NCI-H1436 (cell line): ENCODE data around the gene MFNG.

Experiments used
- DNase-seq: peaks from one replicate; lab custom pipeline; 2025; lab: John Stamatoyannopoulos, UW

The MFNG gene

GRCh38 chr22:37448516-37449127 lies 37.6 kb downstream of the MFNG start:
- peak; percentile 73 for DNase-seq

- no peak for DNase-seq
Measured at GRCh38 chr22:37445501-37445900, 40.7 kb downstream of the MFNG start.

- DNase-seq = no peak
Measured at GRCh38 chr22:37443977-37444376, 42.2 kb downstream of the MFNG start.

- DNase-seq = no peak
Measured at GRCh38 chr22:37443086-37443485, 43.1 kb downstream of the MFNG start.

GRCh38 chr22:37442537-37442936 lies 43.6 kb downstream of the MFNG start:
- DNase-seq = no peak

GRCh38 chr22:37442135-37442534 lies 44.0 kb downstream of the MFNG start:
- DNase-seq = no peak

GRCh38 chr22:37440875-37441274 lies 45.3 kb downstream of the MFNG start:
- DNase-seq = no peak

GRCh38 chr22:37439347-37439746 lies 46.8 kb downstream of the MFNG start:
- DNase-seq = no peak

- DNase-seq = no peak
Measured at GRCh38 chr22:37435970-37436603, 50.1 kb downstream of the MFNG start.

GRCh38 chr22:37433786-37434185 lies 52.4 kb downstream of the MFNG start:
- no peak for DNase-seq

GRCh38 chr22:37432708-37433054 lies 53.5 kb downstream of the MFNG start:
- DNase-seq = no peak

GRCh38 chr22:37431801-37432707 lies 54.1 kb downstream of the MFNG start:
- DNase-seq = no peak

- no peak for DNase-seq
Measured at GRCh38 chr22:37431366-37431765, 54.8 kb downstream of the MFNG start.

- no peak for DNase-seq
Measured at GRCh38 chr22:37430941-37431340, 55.2 kb downstream of the MFNG start.

- peak; percentile 57 for DNase-seq
Measured at GRCh38 chr22:37428649-37429586, 57.3 kb downstream of the MFNG start.

- DNase-seq = no peak
Measured at GRCh38 chr22:37427711-37428635, 58.2 kb downstream of the MFNG start.

GRCh38 chr22:37427135-37427710 lies 59.0 kb downstream of the MFNG start, which contains the start of gene ELFN2:
Gene ELFN2 (minus strand): TSS chr22:37427479. CDS start chr22:37375534, 51,945 bp downstream.
- no peak for DNase-seq

GRCh38 chr22:37426706-37427134 lies 59.5 kb downstream of the MFNG start:
- no peak for DNase-seq

GRCh38 chr22:37425800-37426705 lies 60.1 kb downstream of the MFNG start:
- no peak for DNase-seq
